ENCODE results near the gene ERH.

DNA sequence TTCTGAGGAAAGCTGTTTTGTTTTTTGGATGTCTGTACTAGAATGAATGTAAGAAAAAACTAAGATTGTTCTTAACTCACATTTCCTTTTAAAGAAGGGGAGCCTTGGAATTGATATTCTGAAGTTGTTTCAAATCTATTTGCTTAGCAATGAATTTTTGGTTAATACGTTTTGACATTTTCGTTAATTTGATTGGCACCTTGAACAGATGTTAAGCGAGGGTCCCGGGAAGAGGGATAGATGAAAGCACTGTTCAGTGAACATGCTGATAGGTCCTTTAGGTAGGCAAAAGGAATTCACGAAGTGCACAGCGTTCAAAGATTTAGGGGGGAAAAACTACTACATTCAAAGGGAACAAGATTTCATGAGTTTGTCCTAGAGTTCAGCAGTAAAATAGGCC is 2.1 kb upstream of the ERH start:
- TF ChIP-seq, protein P1, sequence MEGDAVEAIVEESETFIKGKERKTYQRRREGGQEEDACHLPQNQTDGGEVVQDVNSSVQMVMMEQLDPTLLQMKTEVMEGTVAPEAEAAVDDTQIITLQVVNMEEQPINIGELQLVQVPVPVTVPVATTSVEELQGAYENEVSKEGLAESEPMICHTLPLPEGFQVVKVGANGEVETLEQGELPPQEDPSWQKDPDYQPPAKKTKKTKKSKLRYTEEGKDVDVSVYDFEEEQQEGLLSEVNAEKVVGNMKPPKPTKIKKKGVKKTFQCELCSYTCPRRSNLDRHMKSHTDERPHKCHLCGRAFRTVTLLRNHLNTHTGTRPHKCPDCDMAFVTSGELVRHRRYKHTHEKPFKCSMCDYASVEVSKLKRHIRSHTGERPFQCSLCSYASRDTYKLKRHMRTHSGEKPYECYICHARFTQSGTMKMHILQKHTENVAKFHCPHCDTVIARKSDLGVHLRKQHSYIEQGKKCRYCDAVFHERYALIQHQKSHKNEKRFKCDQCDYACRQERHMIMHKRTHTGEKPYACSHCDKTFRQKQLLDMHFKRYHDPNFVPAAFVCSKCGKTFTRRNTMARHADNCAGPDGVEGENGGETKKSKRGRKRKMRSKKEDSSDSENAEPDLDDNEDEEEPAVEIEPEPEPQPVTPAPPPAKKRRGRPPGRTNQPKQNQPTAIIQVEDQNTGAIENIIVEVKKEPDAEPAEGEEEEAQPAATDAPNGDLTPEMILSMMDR (IDR thresholded peaks at IDR 0.05 in 2 of 3, conservative IDR thresholded peaks at IDR 0.05 in 1 of 3; ENCODE audit: borderline replicate concordance in 1 of 3, insufficient read depth in 1 of 3, low read depth in 2 of 3, low read length in 2 of 3), result no peak
- no peak for TF ChIP-seq EZH2phosphoT487 (IDR thresholded peaks at IDR 0.05; ENCODE audit: borderline replicate concordance)
- TF ChIP-seq YY1 (IDR thresholded peaks at IDR 0.05; ENCODE audit: extremely low read depth, insufficient replicate concordance, low read depth, low read length), result no peak
- no peak for TF ChIP-seq POLR2AphosphoS5 (IDR thresholded peaks at IDR 0.05; ENCODE audit: low read depth, low read length)
- no peak for TF ChIP-seq POLR2A (IDR thresholded peaks at IDR 0.05; ENCODE audit: borderline replicate concordance, extremely low read depth, insufficient read depth, insufficient read length)
- TF ChIP-seq CEBPB (IDR thresholded peaks at IDR 0.05; ENCODE audit: low read depth), result no peak
- TF ChIP-seq ZNF274 (IDR thresholded peaks at IDR 0.05; ENCODE audit: low read depth, low read length), result no peak
- TF ChIP-seq REST (IDR thresholded peaks at IDR 0.05; ENCODE audit: low read depth), result no peak
- TF ChIP-seq, protein P2, sequence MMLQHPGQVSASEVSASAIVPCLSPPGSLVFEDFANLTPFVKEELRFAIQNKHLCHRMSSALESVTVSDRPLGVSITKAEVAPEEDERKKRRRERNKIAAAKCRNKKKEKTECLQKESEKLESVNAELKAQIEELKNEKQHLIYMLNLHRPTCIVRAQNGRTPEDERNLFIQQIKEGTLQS (IDR thresholded peaks at IDR 0.05), result no peak
- no peak for TF ChIP-seq EZH2 (IDR thresholded peaks at IDR 0.05)
- TF ChIP-seq JUND (IDR thresholded peaks at IDR 0.05), result no peak
- TF ChIP-seq ZFX (IDR thresholded peaks at IDR 0.05), result no peak
- no peak for TF ChIP-seq TCF7L2 (IDR thresholded peaks at IDR 0.05; ENCODE audit: borderline replicate concordance, extremely low read depth, insufficient read depth, insufficient read length)
- no peak for TF ChIP-seq MAX (IDR thresholded peaks at IDR 0.05)

Measured in HCT116 (cell line).